Measurements from ENCODE around the gene MOB3C. TPM values are rescaled to one million over a fixed set of nuclear protein-coding genes. Genes with fewer than 3 reads are reported as not detected.

Gene MOB3C
- total and polyA plus RNA-seq, 3 experiments from 2014 or later: 10.3 to 26.0 (median 11.3) TPM

GRCh38 chr1:46592823-46593222 lies 23.8 kb downstream of the MOB3C start:
- H3K9me3 Mint-ChIP-seq: no peaks in the 10 kb centered on the region

GRCh38 chr1:46589529-46589928 lies 27.1 kb downstream of the MOB3C start:
- Histone ChIP-seq H3K27me3 (ENCODE audit: insufficient read depth, low read length, poor library complexity, severe bottlenecking) (no peaks in the 10 kb centered on the region), H3K9me3 (ENCODE audit: low read length) (no peaks in the 10 kb centered on the region), H3K27ac (ENCODE audit: low read depth, low read length) (no peak overlapping the region), H3K4me1 (ENCODE audit: insufficient read depth, low read length) (peaks cover under 1% of the 10 kb centered on the region), H3K36me3 (ENCODE audit: insufficient read depth, low read length) (peaks cover 28% of the 10 kb centered on the region), H3K4me3 (ENCODE audit: low read length) (no peak overlapping the region)
- CTCF ChIA-PET: interaction anchor here (1.6 kb wide), 1 partner anchor 14 kb away, joined by 3 read pairs; the partner anchor contains the start of gene MKNK1
- Mint-ChIP-seq H3K27ac (peak overlapping the region in 5 of 8 donors; percentile 20 to 80 (median 24)), H3K4me1 (peaks cover 11 to 18% (median 11%) of the 10 kb centered on the region in 3 donors), H3K4me3 (no peak overlapping the region), H3K36me3 (peaks cover 33 to 86% (median 35%) of the 10 kb centered on the region in 3 donors), H3K27me3 (no peaks in the 10 kb centered on the region), H3K9me3 (no peaks in the 10 kb centered on the region)
- POLR2A ChIA-PET: no interaction called here
- DNase-seq: no peak

More at GRCh38 chr1:46592823-46593222, 23.8 kb downstream of the MOB3C start:
- Histone ChIP-seq H3K27me3 (ENCODE audit: insufficient read depth, low read length, poor library complexity, severe bottlenecking) (no peaks in the 10 kb centered on the region), H3K27ac (ENCODE audit: low read depth, low read length) (no peak overlapping the region), H3K36me3 (ENCODE audit: insufficient read depth, low read length) (peaks cover 23% of the 10 kb centered on the region), H3K4me1 (ENCODE audit: insufficient read depth, low read length) (peaks cover 17% of the 10 kb centered on the region), H3K4me3 (ENCODE audit: low read length) (no peak overlapping the region), H3K9me3 (ENCODE audit: low read length) (no peaks in the 10 kb centered on the region)
- no peak for DNase-seq
- POLR2A ChIA-PET: no interaction called here
- peak overlapping the region in 3 of 8 donors; percentile 52 to 76 (median 52) for H3K27ac Mint-ChIP-seq
- H3K4me1 Mint-ChIP-seq: peaks cover 41 to 46% (median 43%) of the 10 kb centered on the region in 3 donors
- peaks cover 33 to 62% (median 35%) of the 10 kb centered on the region in 3 donors for H3K36me3 Mint-ChIP-seq
- H3K4me3 Mint-ChIP-seq: no peak overlapping the region
- CTCF ChIA-PET: no interaction called here
- no peaks in the 10 kb centered on the region for H3K27me3 Mint-ChIP-seq

- no peaks in the 10 kb centered on the region for H3K27me3 Mint-ChIP-seq
- no peaks in the 10 kb centered on the region for H3K9me3 Mint-ChIP-seq
- H3K4me3 ChIP-seq (ENCODE audit: low read length): no peak overlapping the region
- no peak overlapping the region for H3K4me3 Mint-ChIP-seq
- ChIA-PET POLR2A (interaction anchor here (0.7 kb wide), 1 partner anchor 15 kb away, joined by 3 read pairs; no protein-coding TSS in a partner anchor), CTCF (no interaction called here)
- no peaks in the 10 kb centered on the region for H3K9me3 ChIP-seq (ENCODE audit: low read length)
- peaks cover 22% of the 10 kb centered on the region for H3K36me3 ChIP-seq (ENCODE audit: insufficient read depth, low read length)
- no peak overlapping the region for H3K27ac ChIP-seq (ENCODE audit: low read depth, low read length)
- DNase-seq: no peak
- H3K36me3 Mint-ChIP-seq: peaks cover 20 to 87% (median 25%) of the 10 kb centered on the region in 3 donors
- H3K27ac Mint-ChIP-seq: no peak overlapping the region
- H3K27me3 ChIP-seq (ENCODE audit: insufficient read depth, low read length, poor library complexity, severe bottlenecking): no peaks in the 10 kb centered on the region
- H3K4me1 Mint-ChIP-seq: peaks cover 15 to 21% (median 19%) of the 10 kb centered on the region in 3 donors
- peaks cover 12% of the 10 kb centered on the region for H3K4me1 ChIP-seq (ENCODE audit: insufficient read depth, low read length)
Measured at GRCh38 chr1:46587069-46587468, 29.5 kb downstream of the MOB3C start.

GRCh38 chr1:46585312-46585938 lies 31.2 kb downstream of the MOB3C start:
- ChIA-PET POLR2A (interaction anchor here (0.7 kb wide), 1 partner anchor 44 kb away, joined by 3 read pairs; no protein-coding TSS in a partner anchor), CTCF (interaction anchor here (0.6 kb wide), 1 partner anchor 50 kb away, joined by 4 read pairs; a partner anchor contains a TSS)
- Histone ChIP-seq H3K4me3 (ENCODE audit: low read length) (no peak overlapping the region), H3K27ac (ENCODE audit: low read depth, low read length) (no peak overlapping the region), H3K36me3 (ENCODE audit: insufficient read depth, low read length) (peaks cover 16% of the 10 kb centered on the region), H3K9me3 (ENCODE audit: low read length) (no peaks in the 10 kb centered on the region), H3K4me1 (ENCODE audit: insufficient read depth, low read length) (peaks cover 26% of the 10 kb centered on the region), H3K27me3 (ENCODE audit: insufficient read depth, low read length, poor library complexity, severe bottlenecking) (no peaks in the 10 kb centered on the region)
- Mint-ChIP-seq H3K4me3 (no peak overlapping the region), H3K27ac (peak overlapping the region in 3 of 8 donors; percentile 38 to 67 (median 48)), H3K4me1 (peaks cover 29 to 32% (median 30%) of the 10 kb centered on the region in 3 donors), H3K9me3 (no peaks in the 10 kb centered on the region), H3K36me3 (peaks cover 11 to 85% (median 21%) of the 10 kb centered on the region in 3 donors), H3K27me3 (no peaks in the 10 kb centered on the region)
- no peak for DNase-seq

GRCh38 chr1:46583494-46583893 lies 33.1 kb downstream of the MOB3C start:
- H3K4me3 ChIP-seq (ENCODE audit: low read length): no peak overlapping the region
- CTCF ChIA-PET: interaction anchor here (1.3 kb wide), 1 partner anchor 20 kb away, joined by 5 read pairs; the partner anchor contains the start of gene MKNK1
- H3K9me3 ChIP-seq (ENCODE audit: low read length): no peaks in the 10 kb centered on the region
- no peak overlapping the region for H3K27ac ChIP-seq (ENCODE audit: low read depth, low read length)
- no peaks in the 10 kb centered on the region for H3K27me3 ChIP-seq (ENCODE audit: insufficient read depth, low read length, poor library complexity, severe bottlenecking)
- H3K27me3 Mint-ChIP-seq: no peaks in the 10 kb centered on the region
- DNase-seq: no peak
- H3K4me1 ChIP-seq (ENCODE audit: insufficient read depth, low read length): peaks cover 26% of the 10 kb centered on the region
- H3K4me1 Mint-ChIP-seq: peaks cover 30 to 31% (median 31%) of the 10 kb centered on the region in 3 donors
- no peak overlapping the region for H3K4me3 Mint-ChIP-seq
- H3K27ac Mint-ChIP-seq: peak overlapping the region in 3 of 8 donors; percentile 54 to 96 (median 78)
- peaks cover 0 to 85% (median 12%) of the 10 kb centered on the region in 3 donors for H3K36me3 Mint-ChIP-seq
- H3K9me3 Mint-ChIP-seq: no peaks in the 10 kb centered on the region
- H3K36me3 ChIP-seq (ENCODE audit: insufficient read depth, low read length): peaks cover 15% of the 10 kb centered on the region
- POLR2A ChIA-PET: interaction anchor here (0.5 kb wide), 1 partner anchor 16 kb away, joined by 4 read pairs; no protein-coding TSS in a partner anchor

- ChIA-PET POLR2A (no interaction called here), CTCF (interaction anchor here (1.3 kb wide), 1 partner anchor 21 kb away, joined by 5 read pairs; the partner anchor contains the start of gene MKNK1)
- Histone ChIP-seq H3K27ac (ENCODE audit: low read depth, low read length) (no peak overlapping the region), H3K9me3 (ENCODE audit: low read length) (no peaks in the 10 kb centered on the region), H3K4me1 (ENCODE audit: insufficient read depth, low read length) (peaks cover 26% of the 10 kb centered on the region), H3K36me3 (ENCODE audit: insufficient read depth, low read length) (peaks cover 20% of the 10 kb centered on the region), H3K4me3 (ENCODE audit: low read length) (no peak overlapping the region), H3K27me3 (ENCODE audit: insufficient read depth, low read length, poor library complexity, severe bottlenecking) (no peaks in the 10 kb centered on the region)
- H3K4me1 Mint-ChIP-seq: peaks cover 30 to 31% (median 31%) of the 10 kb centered on the region in 3 donors
- H3K4me3 Mint-ChIP-seq: no peak overlapping the region
- no peaks in the 10 kb centered on the region for H3K27me3 Mint-ChIP-seq
- H3K9me3 Mint-ChIP-seq: no peaks in the 10 kb centered on the region
- peaks cover 0 to 89% (median 12%) of the 10 kb centered on the region in 3 donors for H3K36me3 Mint-ChIP-seq
- no peak for DNase-seq
- peak overlapping the region in 7 of 8 donors; percentile 11 to 98 (median 80) for H3K27ac Mint-ChIP-seq
Measured at GRCh38 chr1:46582972-46583371, 33.6 kb downstream of the MOB3C start.

- peaks cover 25% of the 10 kb centered on the region for H3K36me3 ChIP-seq (ENCODE audit: insufficient read depth, low read length)
- H3K4me1 Mint-ChIP-seq: peaks cover 30 to 31% (median 31%) of the 10 kb centered on the region in 3 donors
- DNase-seq: peak in 1 of 5 donors; percentile 25
Measured at GRCh38 chr1:46581681-46582455, 34.7 kb downstream of the MOB3C start.

More at GRCh38 chr1:46581681-46582455, 34.7 kb downstream of the MOB3C start:
- Histone ChIP-seq H3K4me1 (ENCODE audit: insufficient read depth, low read length) (peaks cover 26% of the 10 kb centered on the region), H3K27me3 (ENCODE audit: insufficient read depth, low read length, poor library complexity, severe bottlenecking) (no peaks in the 10 kb centered on the region), H3K27ac (ENCODE audit: low read depth, low read length) (no peak overlapping the region), H3K4me3 (ENCODE audit: low read length) (no peak overlapping the region), H3K9me3 (ENCODE audit: low read length) (no peaks in the 10 kb centered on the region)
- Mint-ChIP-seq H3K27me3 (no peaks in the 10 kb centered on the region), H3K27ac (peak overlapping the region; percentile 47 to 98 (median 92)), H3K36me3 (peaks cover 0 to 87% (median 12%) of the 10 kb centered on the region in 3 donors), H3K4me3 (peak overlapping the region in 5 of 7 donors; percentile 6 to 80 (median 71)), H3K9me3 (no peaks in the 10 kb centered on the region)
- ChIA-PET CTCF (interaction anchor here (1.3 kb wide), 1 partner anchor 22 kb away, joined by 5 read pairs; the partner anchor contains the start of gene MKNK1), POLR2A (no interaction called here)
